Islet of Langerhans (tissue), 1 donor: ENCODE results near the gene PEPD.
"Not testable (repeated sequence)": the region's sequence is repeated elsewhere in the genome, so short reads cannot be mapped to it uniquely, and the experiment has no call there.

ENCODE experiments used
- FAIRE-seq: peaks from one replicate; lab custom pipeline; 2011; peaks lifted over from hg19 to GRCh38; lab: Jason Lieb, UNC

Gene PEPD

DNA sequence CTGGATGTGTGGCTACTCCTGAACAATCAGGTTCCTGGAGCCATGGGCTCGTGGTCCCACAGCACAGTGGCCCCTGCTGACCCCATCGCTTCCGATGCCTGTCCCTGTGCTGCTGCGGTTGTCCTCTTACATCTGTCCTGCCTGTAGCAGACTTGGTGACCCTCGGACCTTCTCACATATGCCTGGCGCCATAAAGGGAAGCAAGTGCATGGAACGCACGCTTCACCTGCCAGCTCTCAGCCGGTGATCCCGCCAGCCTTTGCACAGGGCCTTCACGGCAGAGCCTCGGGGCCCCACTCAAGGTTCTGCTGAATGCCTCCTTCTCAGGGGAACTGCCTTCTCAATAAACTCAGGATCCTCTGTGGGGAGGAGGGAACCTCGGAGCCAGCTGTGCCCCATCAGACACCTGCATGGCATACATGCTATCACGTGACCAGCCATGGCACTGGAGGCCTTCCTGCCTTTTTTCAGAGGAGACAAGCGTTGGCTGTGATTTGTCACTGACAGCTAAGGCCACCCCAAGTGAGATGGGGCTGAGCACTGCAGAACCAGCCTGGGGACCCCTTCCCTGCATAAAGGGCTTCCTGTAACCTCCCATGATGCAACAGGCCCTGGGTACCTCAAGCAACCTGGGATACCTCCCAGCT is 24.3 kb downstream of the PEPD start:
- no peak for FAIRE-seq

DNA sequence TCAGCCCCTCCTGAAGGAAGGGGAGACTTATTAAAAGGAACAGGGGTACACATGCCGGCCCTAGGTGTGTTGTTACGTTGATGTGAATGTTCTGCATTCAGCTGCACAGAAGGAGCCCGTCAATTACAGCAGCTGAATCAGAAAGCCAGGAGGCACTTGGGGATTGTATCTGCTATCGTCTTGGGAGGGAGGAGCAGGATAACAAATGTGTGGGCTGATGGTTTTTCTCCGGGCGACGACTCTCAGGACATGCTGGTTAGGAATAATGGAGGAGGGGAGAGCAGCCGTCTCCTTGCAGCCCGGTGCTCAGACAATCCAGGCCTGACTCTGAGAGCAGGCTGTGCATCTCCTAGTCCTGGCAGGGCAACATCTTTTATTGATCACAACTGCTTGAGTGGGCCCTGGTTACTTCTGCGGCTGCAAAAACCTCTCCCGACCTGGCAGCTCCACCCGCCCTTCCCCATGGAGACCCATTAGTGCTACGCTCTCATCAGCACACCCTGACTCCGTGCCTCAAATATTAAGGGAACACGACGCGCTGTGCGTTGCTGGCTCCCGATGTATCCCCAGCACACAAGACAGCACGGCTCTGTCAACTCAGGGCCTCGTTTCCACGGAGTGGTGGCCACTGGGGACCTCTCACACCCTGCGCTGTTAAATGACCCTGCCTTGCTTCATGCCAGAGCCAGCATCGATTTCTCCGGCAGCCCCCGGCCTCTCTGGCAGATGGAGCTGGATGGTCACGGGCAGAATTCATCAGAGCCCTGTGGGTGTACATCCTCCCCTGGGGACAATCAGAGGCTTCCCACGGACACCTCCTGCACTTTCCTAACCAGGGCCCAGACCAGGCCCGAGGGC is 25.3 kb downstream of the PEPD start:
- no peak for FAIRE-seq

DNA sequence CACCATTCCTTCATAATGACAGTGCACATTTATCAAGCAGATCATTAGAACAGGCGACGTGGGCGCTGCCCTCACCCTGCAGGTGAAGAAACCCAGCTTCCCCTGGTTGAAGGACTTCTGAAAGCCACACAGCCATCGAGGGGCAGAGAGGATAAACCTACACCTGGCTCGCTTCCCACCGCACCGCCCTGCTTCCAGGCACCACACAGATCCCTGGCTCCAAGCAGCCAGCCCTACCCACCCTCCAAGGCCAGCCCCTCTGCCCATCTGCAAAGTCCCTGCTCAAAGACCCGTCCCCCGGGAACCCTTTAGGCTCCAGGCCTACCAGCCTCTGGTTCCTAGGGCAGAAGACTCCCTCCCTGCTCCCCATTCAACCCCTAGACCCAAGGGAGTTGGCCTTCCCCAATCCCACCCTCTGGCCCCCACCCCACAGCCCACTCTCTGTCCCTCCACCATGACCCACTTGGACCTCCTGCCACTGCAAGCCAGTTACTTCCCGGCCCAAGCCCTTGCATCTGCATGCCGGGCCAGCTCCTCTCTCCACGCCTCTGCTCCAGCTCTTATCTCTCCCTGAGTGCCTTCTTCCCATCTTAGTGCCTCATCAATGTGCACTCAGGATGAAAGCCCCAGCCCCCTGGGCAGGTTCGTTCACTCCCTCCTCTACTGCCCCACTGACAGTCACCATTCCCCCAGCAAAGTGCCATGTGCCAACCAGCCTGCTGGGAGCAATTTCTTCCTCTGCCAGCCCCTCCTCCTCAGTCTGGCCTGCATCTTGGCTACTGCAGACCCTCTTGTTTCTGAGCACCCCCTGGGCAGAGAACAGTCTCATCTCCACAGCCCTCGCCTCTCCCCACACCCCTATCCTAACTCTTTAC is 28.0 kb downstream of the PEPD start:
- FAIRE-seq = no peak

DNA sequence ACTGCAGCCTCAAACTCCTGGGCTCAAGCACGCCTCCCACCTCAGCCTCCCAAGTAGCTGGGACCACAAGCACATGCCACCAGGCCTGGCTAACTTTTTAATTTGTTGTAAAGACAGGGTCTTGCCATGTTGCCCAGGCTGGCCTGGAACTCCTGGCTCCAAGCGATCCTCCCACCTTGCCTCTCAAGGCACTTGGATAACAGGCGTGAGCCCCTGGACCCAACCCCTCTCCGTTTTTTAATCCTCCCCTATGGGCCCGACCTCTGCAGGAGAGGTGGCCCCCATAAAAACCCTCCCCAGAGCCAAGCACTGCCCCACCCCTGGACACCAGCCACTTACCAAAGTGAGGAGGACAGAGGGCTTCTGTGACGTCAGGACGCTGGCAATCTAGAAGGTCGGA is 28.6 kb downstream of the PEPD start:
- FAIRE-seq = no peak

DNA sequence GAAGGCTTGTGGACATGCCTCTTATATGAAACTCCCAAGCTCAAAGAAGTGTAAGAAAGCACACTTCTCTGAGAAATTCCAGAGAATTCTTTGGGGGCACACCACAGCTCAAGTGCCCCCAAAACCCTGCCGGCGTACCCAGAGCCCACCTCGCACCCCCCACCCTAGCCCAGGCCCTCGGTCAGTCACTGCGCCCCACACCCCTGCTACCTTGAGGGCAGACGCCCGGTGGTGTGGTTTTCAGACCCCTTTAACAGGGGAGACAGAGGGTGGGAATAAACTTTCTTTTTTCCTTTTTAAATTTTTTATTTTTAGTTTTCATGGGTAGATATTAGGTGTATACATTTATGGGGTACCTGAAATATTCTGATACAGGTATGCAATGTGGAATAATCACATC is 29.5 kb downstream of the PEPD start:
- FAIRE-seq = no peak

DNA sequence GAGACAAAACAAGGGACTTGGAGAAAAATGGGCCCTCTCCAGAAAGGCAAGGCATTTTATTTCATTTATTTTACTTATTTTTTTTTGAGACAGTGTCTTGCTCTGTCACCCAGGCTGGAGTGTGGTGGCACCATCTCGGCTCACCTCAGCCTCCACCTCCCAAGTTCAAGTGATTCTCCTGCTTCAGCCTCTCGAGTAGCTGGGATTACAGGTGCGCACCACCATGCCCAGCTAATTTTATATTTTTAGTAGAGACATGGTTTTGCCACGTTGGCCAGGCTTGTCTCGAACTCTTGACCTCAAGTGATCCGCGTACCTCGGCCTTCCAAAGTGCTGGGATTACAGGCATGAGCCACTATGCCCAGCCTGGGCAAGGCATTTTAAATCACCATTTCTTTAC is 31.0 kb downstream of the PEPD start:
- not testable (repeated sequence) for FAIRE-seq

DNA sequence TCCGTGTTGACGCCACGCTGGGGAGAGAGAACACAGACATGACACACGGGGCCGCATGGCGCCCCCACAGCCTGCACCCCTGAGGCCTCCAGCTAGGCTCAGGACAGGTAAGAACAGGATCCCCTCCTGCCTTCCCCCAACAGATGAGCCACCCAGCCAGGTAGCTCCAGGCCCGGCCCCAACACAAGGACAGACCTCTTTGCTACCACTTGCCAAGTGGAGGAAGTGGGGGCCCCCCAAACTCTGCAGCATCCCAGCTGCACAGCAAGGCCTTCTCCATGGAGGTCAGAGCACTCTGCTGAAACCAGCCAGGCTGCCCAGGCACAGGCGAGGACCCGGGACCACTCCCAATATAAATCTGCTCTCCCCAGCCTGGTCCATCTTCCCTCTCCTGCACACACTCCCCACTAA is 31.5 kb downstream of the PEPD start:
- FAIRE-seq = no peak

DNA sequence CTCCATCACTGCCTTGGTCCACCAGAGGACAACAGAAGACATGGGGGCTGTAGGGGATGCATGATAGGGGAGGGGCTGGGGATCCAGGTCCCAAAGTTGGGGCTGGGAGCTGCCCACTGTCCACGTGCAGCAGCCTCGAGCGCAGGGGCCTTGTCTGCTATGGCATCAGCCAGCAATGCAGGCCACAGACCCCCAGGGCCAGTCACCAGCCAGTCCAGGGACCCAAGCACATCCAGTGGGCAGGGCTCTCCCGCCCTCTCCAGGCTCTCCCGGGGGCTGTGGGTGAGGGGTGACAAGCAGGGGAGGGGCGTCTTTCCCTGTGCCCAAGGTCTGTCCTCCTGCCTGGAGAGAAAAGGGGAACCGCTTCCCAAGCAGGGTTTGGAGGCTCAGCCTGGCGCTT is 32.8 kb downstream of the PEPD start:
- no peak for FAIRE-seq

DNA sequence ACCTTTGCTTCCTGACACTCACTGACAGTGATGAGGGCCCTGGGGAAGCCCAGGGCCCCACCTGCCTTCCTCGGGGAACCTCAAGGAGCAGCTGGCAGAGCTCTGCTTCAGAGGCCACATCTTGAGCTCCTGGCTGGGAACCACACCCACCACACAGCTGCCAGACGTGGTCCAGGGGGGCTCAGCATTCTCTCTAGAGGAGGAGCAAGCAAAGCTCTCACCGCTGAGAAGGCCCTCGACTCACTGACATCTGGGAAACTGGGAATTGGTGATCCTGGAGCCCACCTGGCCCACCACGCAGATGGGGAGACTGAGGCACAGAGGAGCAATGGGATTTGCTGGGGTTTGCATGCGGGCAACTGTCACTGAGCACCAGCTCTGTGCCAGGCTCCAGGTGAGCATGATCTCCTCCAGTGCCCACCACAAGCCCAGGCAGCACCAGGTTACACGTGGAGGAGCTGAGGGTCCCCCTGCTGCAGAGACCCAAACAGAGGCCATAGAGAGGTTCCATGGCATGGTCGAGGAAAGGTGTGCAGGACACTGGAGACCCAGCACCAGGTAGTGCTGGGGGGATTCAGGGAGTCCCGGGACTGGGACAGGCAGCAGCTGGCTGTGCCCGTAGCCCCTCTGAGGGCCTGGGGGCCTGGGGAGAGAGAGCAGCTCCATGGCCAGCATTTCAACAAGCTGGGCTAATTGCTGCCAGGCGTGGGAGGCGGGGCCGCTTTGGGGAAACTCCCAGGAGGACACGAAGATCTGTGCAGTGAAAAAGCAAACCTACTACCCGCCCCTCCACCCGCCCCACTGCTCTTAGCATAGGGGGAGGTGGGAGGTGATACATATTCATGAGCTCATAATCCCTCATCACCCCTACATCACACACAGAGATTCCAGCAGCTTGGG is 33.4 kb downstream of the PEPD start:
- FAIRE-seq = no peak

DNA sequence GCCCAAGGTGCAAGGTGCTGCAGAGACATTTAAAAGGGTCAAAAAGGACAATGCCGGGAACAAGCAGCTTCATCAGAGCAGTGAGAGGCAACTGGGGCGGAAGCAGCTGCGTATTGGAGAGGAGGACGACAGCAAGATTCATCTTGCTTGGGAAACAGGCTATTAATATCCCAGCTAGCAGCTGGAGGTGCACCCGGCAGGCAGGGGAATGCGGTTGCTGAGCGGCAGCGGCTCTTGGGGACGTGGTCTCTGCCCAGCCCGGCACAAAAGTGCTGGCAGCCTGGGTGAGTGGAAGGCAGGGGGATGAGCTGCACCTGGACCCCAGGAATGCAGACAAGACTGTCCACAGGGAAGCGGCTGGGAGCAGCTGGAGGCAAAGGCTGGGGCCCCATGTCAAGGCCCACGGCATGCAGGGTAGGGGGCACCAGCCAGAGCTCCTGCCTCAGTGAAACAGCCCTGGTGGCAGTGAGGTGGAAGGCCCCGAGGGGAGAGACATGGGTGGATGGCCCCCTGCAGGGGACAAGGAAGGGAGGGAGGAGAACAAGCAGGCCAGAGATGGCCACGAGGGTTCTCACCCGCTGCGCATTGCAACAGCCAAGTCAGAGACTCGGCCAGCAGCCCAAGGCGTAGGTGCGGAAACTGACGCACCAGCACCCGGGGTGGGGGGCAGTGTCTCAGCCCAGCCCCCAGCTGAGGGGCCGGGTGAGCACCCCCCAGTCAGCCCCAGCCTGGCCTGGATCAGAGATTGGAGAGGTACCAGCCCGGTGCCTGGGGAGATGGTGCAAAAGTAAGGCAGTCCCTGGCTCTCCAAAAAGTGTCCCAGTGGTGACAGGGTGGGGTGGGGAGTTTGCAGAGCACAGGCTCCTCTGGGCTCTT is 34.4 kb downstream of the PEPD start:
- no peak for FAIRE-seq

DNA sequence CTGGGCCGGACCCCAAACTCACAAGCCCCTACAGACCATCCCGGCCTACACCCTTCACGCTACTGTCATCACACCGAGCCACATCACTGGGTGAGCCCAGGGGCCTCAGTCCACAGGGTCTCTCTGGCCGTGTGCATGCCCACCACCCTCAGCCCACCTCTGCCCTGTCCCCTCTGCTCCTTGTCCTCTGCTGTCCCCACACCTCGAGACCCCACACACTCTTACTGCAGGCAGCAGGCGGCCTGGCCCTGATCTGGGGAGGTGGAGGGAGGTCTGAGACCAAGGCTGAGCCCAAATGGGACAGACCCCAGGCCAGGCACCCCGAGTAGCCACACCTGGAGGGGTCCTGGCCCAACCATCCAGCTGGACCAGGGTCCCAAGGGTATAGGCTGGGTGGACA is 35.2 kb downstream of the PEPD start:
- FAIRE-seq = no peak

DNA sequence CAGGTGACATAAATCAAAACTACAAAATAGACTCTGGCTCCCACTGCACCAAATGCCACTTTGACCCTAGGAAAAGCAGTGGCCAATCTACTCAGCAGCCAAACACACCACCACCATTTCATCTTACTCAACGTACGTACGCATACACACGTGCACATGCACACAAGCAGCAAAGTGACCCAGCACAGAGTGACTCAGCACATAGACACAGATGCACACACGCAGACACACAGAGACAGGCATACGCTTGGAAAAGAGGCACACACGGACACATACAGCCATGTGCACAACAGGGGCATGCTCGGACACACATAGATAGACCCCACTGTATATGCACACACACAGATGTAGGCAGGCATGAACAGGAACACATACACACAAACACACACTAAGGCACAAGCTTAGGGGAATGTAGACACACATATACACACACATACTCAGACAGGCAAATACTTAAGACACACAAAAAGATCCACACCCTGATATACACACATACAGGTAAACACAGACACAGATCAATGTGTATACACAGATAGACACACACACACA is 37.3 kb downstream of the PEPD start:
- FAIRE-seq = no peak

DNA sequence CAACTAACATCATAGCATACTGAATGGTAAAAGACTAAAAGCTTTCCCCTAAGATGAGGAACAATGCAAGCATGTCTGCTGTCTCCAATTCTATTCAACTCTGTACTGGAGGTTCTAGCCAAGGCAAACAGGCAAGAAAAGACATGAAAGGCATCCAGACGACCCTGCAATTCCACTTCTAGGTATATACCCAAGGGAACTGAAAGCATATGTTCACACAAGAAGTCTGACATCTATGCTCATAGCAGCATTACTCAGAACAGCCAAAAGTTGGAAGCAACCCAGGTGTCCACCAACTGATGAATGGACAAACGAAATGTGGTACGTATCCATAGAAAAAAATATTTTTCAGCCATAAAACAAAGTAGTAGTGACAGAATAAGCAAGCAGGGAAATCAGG is 39.1 kb downstream of the PEPD start:
- FAIRE-seq = no peak

DNA sequence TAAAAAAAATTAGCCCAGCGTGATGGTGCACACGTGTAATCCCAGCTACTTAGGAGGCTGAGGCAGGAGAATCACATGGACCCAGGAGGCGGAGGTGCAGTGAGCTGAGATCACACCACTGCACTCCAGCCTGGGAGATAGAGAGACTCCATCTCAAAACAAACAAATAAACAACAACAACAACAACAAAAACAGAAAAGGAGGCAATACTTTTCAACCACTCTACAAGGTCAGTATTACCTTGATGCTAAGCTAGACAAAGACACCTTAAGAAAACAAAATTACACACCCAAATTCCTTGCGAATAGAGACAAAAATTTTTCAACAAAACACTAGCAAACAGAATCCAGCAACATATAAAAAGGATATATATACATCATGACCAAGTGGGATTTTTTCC is 39.7 kb downstream of the PEPD start:
- FAIRE-seq = no peak

DNA sequence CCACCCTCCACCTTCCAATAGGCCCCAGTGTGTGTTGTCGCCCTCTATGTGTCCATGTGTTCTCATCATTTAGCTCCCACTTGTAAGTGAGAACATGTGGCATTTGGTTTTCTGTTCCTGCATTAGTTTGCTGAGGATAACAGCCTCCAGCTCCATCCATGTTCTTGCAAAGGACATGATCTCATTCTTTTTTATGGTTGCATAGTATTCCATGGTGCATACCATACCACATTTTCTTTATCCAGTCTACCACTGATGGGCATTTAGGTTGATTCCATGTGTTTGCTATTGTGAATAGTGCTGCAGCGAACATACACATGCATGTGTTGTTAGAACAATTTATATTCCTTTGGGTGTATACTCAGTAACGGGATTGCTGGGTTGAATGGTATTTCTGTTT is 42.0 kb downstream of the PEPD start:
- FAIRE-seq = not testable (repeated sequence)

DNA sequence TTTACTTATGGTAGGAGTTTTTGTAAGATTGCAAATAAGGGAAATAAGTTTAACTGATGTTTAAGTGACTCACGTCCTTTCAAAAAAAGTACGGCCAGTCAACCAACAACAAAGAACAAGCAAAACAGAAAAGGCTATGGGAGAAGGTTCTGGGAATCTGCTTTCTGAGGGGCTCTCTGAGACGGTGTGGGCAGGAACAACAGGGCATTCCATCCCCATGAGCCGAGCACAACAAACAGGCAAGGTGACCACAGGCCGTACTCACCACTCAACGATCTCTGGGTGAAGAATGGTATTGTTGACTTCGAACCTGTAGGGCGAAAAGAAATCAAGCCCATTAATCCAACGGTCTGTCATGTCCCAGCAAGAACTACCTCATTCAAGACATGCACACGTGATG is 43.8 kb downstream of the PEPD start:
- no peak for FAIRE-seq

DNA sequence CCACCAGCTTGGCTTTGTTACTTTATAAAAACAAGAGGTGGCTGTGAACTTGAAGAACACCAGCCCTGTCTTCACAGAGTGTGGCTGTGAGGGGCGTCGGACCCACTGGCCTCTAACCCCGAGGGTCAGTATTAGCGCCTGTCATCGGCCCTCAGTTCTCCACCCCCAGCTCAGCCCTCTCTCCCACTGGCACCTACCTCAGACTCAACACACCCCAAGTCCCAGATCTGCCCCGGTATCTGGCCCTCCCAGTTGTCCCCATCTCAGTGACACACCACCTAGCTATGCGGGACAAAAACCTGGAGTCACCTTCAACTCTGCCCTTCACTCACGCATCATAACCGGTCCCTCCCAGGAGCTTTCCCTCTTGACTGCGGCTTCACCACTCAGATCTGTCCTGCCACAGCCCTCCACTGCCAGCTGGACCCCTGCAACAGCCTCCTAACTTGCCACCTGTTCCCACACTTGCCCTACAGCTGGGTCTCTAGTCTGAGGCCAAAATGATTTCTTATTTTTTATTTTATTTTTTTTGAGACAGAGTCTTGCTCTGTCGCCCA is 45.4 kb downstream of the PEPD start:
- FAIRE-seq = no peak

DNA sequence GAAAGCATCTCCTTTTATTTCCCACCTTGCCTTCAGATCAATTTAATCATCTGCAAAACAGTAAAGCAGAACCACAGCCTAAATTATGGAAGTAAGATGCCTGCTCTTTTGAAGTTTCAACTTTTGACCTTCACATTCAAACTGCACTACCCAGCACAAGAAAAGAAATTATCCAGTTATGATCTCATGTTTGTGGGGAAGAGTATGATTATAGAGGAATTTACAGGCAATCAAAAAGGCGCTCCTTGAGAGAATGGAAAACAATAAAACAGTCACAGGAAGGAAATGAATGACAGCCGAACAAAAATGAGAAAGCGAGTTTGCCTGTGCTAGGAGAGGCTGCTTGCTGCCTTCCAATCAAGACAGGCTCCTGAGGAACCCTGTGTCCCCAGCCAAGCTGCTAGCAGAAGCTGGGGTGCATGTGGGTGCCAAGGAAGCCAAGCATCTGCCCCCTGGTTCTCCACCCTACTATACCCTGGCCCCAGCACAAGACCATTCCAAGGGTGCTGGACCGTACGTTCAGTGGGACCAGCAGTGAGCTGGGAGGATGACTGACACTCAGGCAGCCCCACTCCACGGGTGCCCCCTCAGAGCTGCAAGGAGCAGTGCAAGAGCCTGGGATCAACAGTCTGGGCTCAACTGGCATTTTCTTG is 47.8 kb downstream of the PEPD start:
- FAIRE-seq = no peak
